ENCODE results near the gene BPIFB6.

GRCh38 chr20:33022289-33022688 lies 9.2 kb upstream of the BPIFB6 start:
- TF ChIP-seq POLR2A (IDR thresholded peaks at IDR 0.05) = no peak
- TF ChIP-seq CTCF (IDR thresholded peaks at IDR 0.05) = no peak
- TF ChIP-seq POLR2AphosphoS5 (IDR thresholded peaks at IDR 0.05) = no peak
